Measurements from ENCODE around the gene KIF13A. TPM values are rescaled to one million over a fixed set of nuclear protein-coding genes. Genes with fewer than 3 reads are reported as not detected.
A peak's percentile ranks its signal among the peaks of the same experiment; 100 is the strongest.

KIF13A gene
- total and polyA plus RNA-seq, 4 donors = 4.3 to 28.1 (median 10.6) TPM

DNA sequence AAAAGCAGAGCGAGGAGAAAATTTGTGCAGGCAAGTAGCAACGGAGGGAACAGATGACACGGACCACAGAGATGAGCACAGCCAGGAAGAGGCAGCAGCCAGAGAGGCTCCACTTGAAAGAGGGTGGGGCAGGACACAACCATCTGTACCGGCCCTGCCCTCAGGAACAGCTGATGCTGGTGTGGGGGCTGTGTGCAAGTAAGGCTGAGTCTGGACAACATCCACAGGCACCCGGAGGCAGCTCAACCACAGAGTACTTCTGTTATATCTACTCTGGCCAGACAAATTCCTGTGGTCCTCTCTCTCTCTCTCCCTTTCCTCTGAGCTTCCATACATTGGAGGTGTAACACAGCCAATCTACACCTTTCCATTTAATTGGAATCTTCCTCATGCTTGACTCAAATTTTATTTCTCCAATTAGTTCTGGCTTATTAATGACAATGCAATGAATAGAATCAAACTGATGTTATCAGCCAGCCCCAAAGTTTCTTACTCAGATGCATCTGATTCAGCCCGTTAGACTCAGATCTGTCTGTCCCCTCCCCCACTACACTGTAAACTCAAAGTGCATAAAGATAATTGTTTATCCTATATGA lies 24.9 kb downstream of the KIF13A start:
- Histone ChIP-seq H3K9me3 (ENCODE audit: control insufficient read depth in 4 of 4, low read length in 3 of 4) (no peaks in the 10 kb centered on the region), H3K4me3 (ENCODE audit: low read depth in 1 of 3, low read length in 3 of 3) (no peak overlapping the region), H3K4me1 (ENCODE audit: control insufficient read depth in 4 of 4, insufficient read depth in 4 of 4, low read length in 3 of 4) (peaks cover 0 to 2% (median 0%) of the 10 kb centered on the region in 4 donors), H3K27me3 (ENCODE audit: control insufficient read depth in 4 of 4, insufficient read depth in 4 of 4, low read length in 3 of 4) (no peaks in the 10 kb centered on the region), H3K27ac (ENCODE audit: low read depth in 1 of 2, low read length in 2 of 2) (no peak overlapping the region), H3K36me3 (ENCODE audit: control insufficient read depth in 4 of 4, insufficient read depth in 3 of 4, low read depth in 1 of 4, low read length in 3 of 4) (no peaks in the 10 kb centered on the region), H3K9ac (ENCODE audit: low read depth in 1 of 2, low read length in 2 of 2) (no peak overlapping the region)
- no peak for DNase-seq (ENCODE audit: low spot score)
- TF ChIP-seq EGR1 (IDR thresholded peaks at IDR 0.05; ENCODE audit: low read depth in 2 of 2) (no peak), RAD21 (IDR thresholded peaks at IDR 0.05) (peak in 1 of 2 donors; percentile 5)
- WGBS = 77% methylated on average over 6 of the region's 6 CpGs

DNA sequence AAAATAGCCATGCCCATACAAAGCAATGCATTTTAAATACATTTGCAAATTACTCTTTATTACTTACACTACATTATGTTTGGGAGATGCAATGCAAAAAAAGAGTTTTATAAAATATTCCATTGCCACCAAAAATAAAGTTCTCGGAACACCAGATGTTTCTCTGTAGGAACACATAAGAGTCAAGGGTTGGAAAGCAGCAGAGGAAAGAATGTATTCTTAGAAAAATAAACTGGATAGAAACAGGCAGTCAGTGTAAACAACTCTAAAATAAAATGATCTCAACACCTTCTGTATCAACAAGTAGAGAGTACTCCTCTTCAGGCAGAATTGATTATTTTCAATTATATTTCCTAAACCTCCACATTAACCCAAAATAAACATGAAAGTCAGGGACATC lies 28.1 kb downstream of the KIF13A start:
- no peak for TF ChIP-seq NR2F2 (IDR thresholded peaks at IDR 0.05)
- no peak for TF ChIP-seq JUND (IDR thresholded peaks at IDR 0.05)
- TF ChIP-seq, protein P1, sequence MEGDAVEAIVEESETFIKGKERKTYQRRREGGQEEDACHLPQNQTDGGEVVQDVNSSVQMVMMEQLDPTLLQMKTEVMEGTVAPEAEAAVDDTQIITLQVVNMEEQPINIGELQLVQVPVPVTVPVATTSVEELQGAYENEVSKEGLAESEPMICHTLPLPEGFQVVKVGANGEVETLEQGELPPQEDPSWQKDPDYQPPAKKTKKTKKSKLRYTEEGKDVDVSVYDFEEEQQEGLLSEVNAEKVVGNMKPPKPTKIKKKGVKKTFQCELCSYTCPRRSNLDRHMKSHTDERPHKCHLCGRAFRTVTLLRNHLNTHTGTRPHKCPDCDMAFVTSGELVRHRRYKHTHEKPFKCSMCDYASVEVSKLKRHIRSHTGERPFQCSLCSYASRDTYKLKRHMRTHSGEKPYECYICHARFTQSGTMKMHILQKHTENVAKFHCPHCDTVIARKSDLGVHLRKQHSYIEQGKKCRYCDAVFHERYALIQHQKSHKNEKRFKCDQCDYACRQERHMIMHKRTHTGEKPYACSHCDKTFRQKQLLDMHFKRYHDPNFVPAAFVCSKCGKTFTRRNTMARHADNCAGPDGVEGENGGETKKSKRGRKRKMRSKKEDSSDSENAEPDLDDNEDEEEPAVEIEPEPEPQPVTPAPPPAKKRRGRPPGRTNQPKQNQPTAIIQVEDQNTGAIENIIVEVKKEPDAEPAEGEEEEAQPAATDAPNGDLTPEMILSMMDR (IDR thresholded peaks at IDR 0.05; ENCODE audit: low read depth, low read length, missing input control) = no peak
- no peak for TF ChIP-seq HNF4G (IDR thresholded peaks at IDR 0.05)
- TF ChIP-seq EGR1 (IDR thresholded peaks at IDR 0.05; ENCODE audit: low read depth in 2 of 2) = no peak
- TF ChIP-seq RXRA (IDR thresholded peaks at IDR 0.05) = no peak
- H3K4me3 ChIP-seq (ENCODE audit: low read depth in 1 of 3, low read length in 3 of 3) = no peak overlapping the region
- no peaks in the 10 kb centered on the region for H3K4me1 ChIP-seq (ENCODE audit: control insufficient read depth in 4 of 4, insufficient read depth in 4 of 4, low read length in 3 of 4)
- no peak for DNase-seq (ENCODE audit: low spot score)
- no peak overlapping the region for H3K27ac ChIP-seq (ENCODE audit: low read depth in 1 of 2, low read length in 2 of 2)
- H3K36me3 ChIP-seq (ENCODE audit: control insufficient read depth in 4 of 4, insufficient read depth in 3 of 4, low read depth in 1 of 4, low read length in 3 of 4) = no peaks in the 10 kb centered on the region
- no peak overlapping the region for H3K9ac ChIP-seq (ENCODE audit: low read depth in 1 of 2, low read length in 2 of 2)
- WGBS = 89% methylated on average over 1 of the region's 1 CpG
- H3K9me3 ChIP-seq (ENCODE audit: control insufficient read depth in 4 of 4, low read length in 3 of 4) = no peaks in the 10 kb centered on the region
- H3K27me3 ChIP-seq (ENCODE audit: control insufficient read depth in 4 of 4, insufficient read depth in 4 of 4, low read length in 3 of 4) = no peaks in the 10 kb centered on the region

DNA sequence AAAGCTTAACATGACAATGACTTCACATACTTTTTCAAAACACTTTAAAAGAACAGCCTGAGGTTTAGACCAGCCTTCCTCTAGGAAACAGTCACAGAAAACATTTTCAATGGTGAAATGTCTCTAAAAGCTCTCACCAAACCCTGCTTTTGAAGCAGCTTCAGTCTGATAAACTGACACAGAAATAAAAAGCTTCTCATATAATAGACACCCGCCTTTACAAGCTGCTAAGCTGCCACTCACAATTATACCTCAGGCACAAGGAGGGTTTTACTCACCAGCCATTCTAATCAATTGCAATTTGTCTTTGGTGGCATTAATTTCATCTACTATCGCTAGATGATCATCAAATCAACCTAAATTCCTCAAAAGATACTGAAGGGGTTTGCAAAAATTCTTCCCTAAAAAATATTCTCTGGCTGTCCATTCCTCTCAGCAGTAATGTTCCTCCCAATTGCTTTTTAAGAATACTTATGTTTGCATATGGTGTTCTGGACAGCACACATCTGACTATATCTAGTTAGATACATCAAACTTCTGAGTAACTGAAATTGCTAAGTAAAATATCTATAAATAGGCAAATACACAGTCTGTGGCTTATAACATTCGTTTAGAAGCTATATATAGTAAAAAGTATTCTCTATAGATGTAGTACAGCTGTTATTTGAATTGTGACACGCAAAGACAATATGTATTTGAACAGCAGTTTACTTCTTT lies 29.4 kb downstream of the KIF13A start:
- Histone ChIP-seq H3K27ac (ENCODE audit: low read depth in 1 of 2, low read length in 2 of 2) (no peak overlapping the region), H3K4me3 (ENCODE audit: low read depth in 1 of 3, low read length in 3 of 3) (no peak overlapping the region), H3K27me3 (ENCODE audit: control insufficient read depth in 4 of 4, insufficient read depth in 4 of 4, low read length in 3 of 4) (no peaks in the 10 kb centered on the region), H3K4me1 (ENCODE audit: control insufficient read depth in 4 of 4, insufficient read depth in 4 of 4, low read length in 3 of 4) (no peaks in the 10 kb centered on the region), H3K36me3 (ENCODE audit: control insufficient read depth in 4 of 4, insufficient read depth in 3 of 4, low read depth in 1 of 4, low read length in 3 of 4) (peaks cover 0 to 2% (median 0%) of the 10 kb centered on the region in 4 donors), H3K9ac (ENCODE audit: low read depth in 1 of 2, low read length in 2 of 2) (no peak overlapping the region), H3K9me3 (ENCODE audit: control insufficient read depth in 4 of 4, low read length in 3 of 4) (no peaks in the 10 kb centered on the region)
- no peak for DNase-seq (ENCODE audit: low spot score)
- 89% methylated on average over 4 of the region's 4 CpGs for WGBS
- TF ChIP-seq, protein P2, sequence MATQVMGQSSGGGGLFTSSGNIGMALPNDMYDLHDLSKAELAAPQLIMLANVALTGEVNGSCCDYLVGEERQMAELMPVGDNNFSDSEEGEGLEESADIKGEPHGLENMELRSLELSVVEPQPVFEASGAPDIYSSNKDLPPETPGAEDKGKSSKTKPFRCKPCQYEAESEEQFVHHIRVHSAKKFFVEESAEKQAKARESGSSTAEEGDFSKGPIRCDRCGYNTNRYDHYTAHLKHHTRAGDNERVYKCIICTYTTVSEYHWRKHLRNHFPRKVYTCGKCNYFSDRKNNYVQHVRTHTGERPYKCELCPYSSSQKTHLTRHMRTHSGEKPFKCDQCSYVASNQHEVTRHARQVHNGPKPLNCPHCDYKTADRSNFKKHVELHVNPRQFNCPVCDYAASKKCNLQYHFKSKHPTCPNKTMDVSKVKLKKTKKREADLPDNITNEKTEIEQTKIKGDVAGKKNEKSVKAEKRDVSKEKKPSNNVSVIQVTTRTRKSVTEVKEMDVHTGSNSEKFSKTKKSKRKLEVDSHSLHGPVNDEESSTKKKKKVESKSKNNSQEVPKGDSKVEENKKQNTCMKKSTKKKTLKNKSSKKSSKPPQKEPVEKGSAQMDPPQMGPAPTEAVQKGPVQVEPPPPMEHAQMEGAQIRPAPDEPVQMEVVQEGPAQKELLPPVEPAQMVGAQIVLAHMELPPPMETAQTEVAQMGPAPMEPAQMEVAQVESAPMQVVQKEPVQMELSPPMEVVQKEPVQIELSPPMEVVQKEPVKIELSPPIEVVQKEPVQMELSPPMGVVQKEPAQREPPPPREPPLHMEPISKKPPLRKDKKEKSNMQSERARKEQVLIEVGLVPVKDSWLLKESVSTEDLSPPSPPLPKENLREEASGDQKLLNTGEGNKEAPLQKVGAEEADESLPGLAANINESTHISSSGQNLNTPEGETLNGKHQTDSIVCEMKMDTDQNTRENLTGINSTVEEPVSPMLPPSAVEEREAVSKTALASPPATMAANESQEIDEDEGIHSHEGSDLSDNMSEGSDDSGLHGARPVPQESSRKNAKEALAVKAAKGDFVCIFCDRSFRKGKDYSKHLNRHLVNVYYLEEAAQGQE (IDR thresholded peaks at IDR 0.05) = no peak
- TF ChIP-seq GABPA (IDR thresholded peaks at IDR 0.05 in 1 of 2, conservative IDR thresholded peaks at IDR 0.05 in 1 of 2) = no peak
- TF ChIP-seq JUND (IDR thresholded peaks at IDR 0.05) = no peak
- TF ChIP-seq TAF1 (conservative IDR thresholded peaks at IDR 0.05) = no peak
- TF ChIP-seq NR2F2 (IDR thresholded peaks at IDR 0.05) = no peak
- no peak for TF ChIP-seq FOXA2 (IDR thresholded peaks at IDR 0.05)
- no peak for TF ChIP-seq YY1 (IDR thresholded peaks at IDR 0.05)
- TF ChIP-seq RAD21 (IDR thresholded peaks at IDR 0.05) = no peak
- TF ChIP-seq, protein P3, sequence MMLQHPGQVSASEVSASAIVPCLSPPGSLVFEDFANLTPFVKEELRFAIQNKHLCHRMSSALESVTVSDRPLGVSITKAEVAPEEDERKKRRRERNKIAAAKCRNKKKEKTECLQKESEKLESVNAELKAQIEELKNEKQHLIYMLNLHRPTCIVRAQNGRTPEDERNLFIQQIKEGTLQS (IDR thresholded peaks at IDR 0.05) = no peak
- TF ChIP-seq, protein P4, sequence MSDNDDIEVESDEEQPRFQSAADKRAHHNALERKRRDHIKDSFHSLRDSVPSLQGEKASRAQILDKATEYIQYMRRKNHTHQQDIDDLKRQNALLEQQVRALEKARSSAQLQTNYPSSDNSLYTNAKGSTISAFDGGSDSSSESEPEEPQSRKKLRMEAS (IDR thresholded peaks at IDR 0.05) = no peak
- TF ChIP-seq, protein P5, sequence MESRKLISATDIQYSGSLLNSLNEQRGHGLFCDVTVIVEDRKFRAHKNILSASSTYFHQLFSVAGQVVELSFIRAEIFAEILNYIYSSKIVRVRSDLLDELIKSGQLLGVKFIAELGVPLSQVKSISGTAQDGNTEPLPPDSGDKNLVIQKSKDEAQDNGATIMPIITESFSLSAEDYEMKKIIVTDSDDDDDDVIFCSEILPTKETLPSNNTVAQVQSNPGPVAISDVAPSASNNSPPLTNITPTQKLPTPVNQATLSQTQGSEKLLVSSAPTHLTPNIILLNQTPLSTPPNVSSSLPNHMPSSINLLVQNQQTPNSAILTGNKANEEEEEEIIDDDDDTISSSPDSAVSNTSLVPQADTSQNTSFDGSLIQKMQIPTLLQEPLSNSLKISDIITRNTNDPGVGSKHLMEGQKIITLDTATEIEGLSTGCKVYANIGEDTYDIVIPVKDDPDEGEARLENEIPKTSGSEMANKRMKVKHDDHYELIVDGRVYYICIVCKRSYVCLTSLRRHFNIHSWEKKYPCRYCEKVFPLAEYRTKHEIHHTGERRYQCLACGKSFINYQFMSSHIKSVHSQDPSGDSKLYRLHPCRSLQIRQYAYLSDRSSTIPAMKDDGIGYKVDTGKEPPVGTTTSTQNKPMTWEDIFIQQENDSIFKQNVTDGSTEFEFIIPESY (IDR thresholded peaks at IDR 0.05) = no peak
- no peak for TF ChIP-seq HNF4G (IDR thresholded peaks at IDR 0.05)
- TF ChIP-seq EGR1 (IDR thresholded peaks at IDR 0.05; ENCODE audit: low read depth in 2 of 2) = no peak
- TF ChIP-seq HNF4A (conservative IDR thresholded peaks at IDR 0.05) = no peak
